ENCODE measurements around the gene RASIP1.

DNA sequence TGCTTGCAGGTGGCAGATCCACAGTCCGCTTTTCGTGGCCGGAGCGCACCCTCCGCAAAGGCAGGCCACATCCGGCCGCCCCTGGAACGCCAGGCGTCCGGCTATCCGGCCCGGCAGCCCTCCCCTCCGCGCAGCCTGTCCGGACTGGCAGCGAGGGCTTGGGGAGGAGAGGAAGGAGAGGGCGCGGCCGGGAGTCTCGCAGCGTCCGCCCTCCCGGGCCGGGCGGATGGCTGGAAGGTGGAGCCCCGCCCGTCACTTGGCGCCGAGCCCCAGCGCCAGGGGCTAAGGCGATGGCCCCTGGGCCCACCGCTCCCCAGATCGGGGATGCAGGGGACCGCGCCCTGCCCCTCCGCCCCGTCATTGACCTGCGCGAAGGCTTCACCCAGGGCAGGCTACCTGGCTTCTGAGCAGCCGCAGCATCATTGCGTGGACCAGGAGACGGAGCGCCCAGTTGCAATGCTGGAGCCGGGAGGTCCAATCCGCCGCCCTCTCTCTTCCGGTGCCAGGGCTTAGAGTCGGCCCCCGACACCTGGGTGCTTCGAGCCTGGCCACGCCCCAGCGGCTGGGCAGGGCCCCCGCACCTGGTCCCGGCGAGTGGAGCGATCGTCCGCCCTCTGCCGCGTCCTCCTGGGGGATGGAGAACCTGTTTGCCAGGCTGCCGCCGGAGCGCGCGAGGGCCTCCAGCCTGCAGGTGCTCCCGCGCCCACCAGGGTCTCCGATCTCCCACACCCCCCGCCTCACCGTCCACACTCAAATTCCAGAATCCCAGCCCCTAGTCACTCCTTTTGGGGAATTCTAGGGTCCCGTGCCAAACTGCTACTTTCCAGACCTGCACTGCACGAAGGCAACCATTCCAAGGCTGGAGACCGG, 12.3 kb upstream of the RASIP1 start, which contains the start of gene FUT1:
- TF ChIP-seq CTCF (IDR thresholded peaks at IDR 0.05) (peak in 4 of 6 experiments; percentile 26 to 48 (median 32)), POLR2A (IDR thresholded peaks at IDR 0.05) (peak in 1 of 2 donors; percentile 58)
